Omental fat pad (tissue), 4 donors: ENCODE data around the gene UGT1A5. TPM values are rescaled to one million over a fixed set of nuclear protein-coding genes. Genes with fewer than 3 reads are reported as not detected.

ENCODE experiments used
- ATAC-seq: fragments of 150-250 bp; one replicate; pipeline ENCODE4 v1.9.1; 2016; ENCODE audit warnings: mild to moderate bottlenecking, moderate library complexity; ENCODE audit not compliant: low FRiP score
- DNase-seq: peaks from one replicate; pipeline ENCODE4 v3.0.0-alpha.2; 2019; ENCODE audit warnings: low spot score
- CTCF ChIP-seq, 3 donors: fragments of 450-650 bp; IDR thresholded peaks; one replicate each; pipeline ENCODE4 v1.5.1; 2016 to 2017; ENCODE audit warnings: antibody characterized with exemption in 3 of 3, mild to moderate bottlenecking in 3 of 3, moderate library complexity in 2 of 3
- total RNA-seq, 4 donors: library from RNA; depleted of rRNA; stranded (reverse); fragments of >200 nt; gene quantifications; one replicate each; pipeline ENCODE4 v1.1.0, GENCODE V29; 2016

Gene UGT1A5
- total RNA-seq, 4 donors from 2014 or later, result not detected

- ATAC-seq (no peak), DNase-seq (no peak)
- no peak for TF ChIP-seq CTCF (IDR thresholded peaks at IDR 0.05)
These were observed 78.6 kb downstream of the UGT1A5 start for GRCh38 chr2:233791151-233791882.

- DNase-seq (no peak), ATAC-seq (no peak)
- no peak for TF ChIP-seq CTCF (IDR thresholded peaks at IDR 0.05)
These were observed 79.2 kb downstream of the UGT1A5 start for GRCh38 chr2:233791883-233792329.

- ATAC-seq (no peak), DNase-seq (no peak)
- TF ChIP-seq CTCF (IDR thresholded peaks at IDR 0.05), result no peak
These were observed 80.0 kb downstream of the UGT1A5 start for GRCh38 chr2:233792720-233793119.

GRCh38 chr2:233793465-233794127 lies 80.9 kb downstream of the UGT1A5 start:
- ATAC-seq (no peak), DNase-seq (no peak)
- no peak for TF ChIP-seq CTCF (IDR thresholded peaks at IDR 0.05)

- ATAC-seq (no peak), DNase-seq (no peak)
- no peak for TF ChIP-seq CTCF (IDR thresholded peaks at IDR 0.05)
These were observed 81.5 kb downstream of the UGT1A5 start for GRCh38 chr2:233794128-233794658.

- DNase-seq (no peak), ATAC-seq (no peak)
- TF ChIP-seq CTCF (IDR thresholded peaks at IDR 0.05), result no peak
These were observed 83.0 kb downstream of the UGT1A5 start for GRCh38 chr2:233795735-233796171.
